NCI-H2107 (cell line): ENCODE data around the gene MGMT.

ENCODE experiments used
- DNase-seq: peaks from one replicate; lab custom pipeline; 2025; lab: John Stamatoyannopoulos, UW

Gene MGMT

GRCh38 chr10:129455625-129456024, 11.4 kb upstream of the MGMT start:
- DNase-seq: no peak

DNA sequence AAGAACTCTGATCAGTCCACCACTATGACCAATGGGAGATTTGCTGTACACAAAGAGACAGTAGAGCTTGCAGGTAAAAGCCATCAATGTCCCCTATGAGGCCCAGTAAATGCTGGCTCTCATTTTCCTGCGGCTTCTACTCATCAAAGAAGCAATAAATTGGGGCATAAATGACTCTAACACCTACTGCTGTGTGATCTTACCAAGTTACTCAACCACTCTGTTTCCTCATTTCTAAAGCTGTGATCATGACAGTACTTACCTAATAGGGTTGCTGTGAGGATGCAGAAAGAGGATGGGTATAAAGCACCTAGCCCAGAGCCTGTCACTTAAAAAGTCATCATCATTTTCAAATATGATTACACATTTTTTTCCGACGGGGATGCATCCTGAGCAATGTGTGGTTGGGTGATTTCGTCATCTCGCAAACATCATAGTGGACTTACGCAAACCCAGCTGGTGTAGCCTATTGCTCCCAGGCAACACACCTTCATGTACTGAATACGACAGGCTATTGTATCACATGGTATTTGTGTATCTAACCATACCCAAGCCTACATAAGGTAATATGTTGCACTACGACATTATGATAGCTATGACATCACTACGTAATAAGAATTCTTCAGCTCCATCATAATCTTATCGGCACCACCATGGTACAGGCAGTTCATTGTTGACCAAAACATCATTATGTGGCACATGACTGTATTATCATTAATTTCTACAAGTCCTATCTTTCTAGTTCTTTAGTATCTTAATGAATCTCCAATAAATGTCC, 7.1 kb upstream of the MGMT start:
- no peak for DNase-seq

- DNase-seq: no peak
These were observed 4.7 kb upstream of the MGMT start for GRCh38 chr10:129462257-129462795.

DNA sequence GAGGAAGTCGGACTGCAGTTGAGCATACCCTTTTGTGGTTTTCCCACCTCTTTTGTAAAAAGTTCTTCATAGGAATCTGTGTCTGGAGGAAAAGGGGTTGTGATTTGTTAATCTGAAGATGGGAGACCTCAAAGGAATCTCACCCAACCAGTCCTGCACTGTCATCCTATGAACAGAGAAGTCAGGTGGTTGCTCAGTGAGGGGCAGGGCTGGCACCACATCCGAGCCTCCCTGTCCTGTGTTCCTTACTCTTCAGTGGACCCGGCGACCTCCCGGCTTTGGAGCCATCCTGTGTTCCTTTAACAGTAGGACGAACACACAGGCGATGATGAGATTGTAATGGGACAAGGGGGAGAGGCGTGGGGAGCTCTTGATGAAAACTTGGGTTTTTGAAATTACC, 2.8 kb upstream of the MGMT start:
- no peak for DNase-seq

DNA sequence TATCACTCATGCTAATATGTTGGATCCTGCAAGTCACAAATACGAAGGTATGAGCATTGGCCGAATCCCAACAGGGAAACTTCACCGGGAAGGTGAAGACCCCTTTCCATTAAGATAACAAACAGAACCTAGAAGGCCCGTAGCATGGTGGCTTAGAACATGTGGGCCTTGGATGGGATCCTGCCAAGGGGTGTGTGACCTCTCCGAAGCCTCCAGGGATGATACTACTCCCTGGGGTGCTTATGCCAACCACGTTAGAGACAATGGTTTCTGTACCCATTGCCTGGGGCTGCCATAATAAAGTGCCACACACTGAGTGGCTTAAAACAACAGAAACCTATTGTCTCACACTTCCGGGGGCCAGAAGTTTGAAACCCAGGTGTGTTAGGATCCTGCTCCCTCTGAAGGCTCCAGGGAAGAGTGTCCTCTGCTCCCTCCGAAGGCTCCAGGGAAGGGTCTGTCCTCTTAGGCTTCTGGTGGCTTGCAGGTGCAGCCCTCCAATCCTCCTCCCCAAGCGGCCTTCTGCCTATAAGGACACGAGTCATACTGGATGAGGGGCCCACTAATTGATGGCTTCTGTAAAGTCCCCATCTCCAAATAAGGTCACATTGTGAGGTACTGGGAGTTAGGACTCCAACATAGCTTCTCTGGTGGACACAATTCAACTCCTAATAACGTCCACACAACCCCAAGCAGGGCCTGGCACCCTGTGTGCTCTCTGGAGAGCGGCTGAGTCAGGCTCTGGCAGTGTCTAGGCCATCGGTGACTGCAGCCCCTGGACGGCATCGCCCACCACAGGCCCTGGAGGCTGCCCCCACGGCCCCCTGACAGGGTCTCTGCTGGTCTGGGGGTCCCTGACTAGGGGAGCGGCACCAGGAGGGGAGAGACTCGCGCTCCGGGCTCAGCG, 992 bp upstream of the MGMT start:
- no peak for DNase-seq

- no peak for DNase-seq
These were observed 471 bp downstream of the MGMT start for GRCh38 chr10:129467359-129468064.

DNA sequence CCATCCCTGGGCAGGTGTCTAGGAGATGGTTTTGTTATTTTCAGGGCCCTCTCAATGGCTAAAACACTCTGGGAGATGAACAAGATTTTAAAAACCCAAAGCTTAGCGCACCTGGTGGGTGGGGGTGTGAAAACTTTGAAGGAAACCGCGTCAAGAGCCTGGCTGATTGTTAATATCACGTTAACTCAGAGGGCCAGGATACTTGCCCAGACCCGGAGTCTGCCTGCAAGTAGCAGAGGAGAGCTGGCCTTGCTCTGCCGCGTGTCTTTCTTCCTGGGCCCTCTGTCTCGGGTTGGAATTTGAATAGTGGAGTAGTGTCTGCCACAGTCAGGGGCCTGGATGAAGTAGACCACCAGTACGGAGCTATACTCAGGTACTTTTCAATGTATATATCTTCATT, 1.1 kb downstream of the MGMT start:
- no peak for DNase-seq

- no peak for DNase-seq
These were observed 3.2 kb downstream of the MGMT start for GRCh38 chr10:129470103-129470851.

GRCh38 chr10:129471447-129472175, 4.6 kb downstream of the MGMT start:
- no peak for DNase-seq

DNA sequence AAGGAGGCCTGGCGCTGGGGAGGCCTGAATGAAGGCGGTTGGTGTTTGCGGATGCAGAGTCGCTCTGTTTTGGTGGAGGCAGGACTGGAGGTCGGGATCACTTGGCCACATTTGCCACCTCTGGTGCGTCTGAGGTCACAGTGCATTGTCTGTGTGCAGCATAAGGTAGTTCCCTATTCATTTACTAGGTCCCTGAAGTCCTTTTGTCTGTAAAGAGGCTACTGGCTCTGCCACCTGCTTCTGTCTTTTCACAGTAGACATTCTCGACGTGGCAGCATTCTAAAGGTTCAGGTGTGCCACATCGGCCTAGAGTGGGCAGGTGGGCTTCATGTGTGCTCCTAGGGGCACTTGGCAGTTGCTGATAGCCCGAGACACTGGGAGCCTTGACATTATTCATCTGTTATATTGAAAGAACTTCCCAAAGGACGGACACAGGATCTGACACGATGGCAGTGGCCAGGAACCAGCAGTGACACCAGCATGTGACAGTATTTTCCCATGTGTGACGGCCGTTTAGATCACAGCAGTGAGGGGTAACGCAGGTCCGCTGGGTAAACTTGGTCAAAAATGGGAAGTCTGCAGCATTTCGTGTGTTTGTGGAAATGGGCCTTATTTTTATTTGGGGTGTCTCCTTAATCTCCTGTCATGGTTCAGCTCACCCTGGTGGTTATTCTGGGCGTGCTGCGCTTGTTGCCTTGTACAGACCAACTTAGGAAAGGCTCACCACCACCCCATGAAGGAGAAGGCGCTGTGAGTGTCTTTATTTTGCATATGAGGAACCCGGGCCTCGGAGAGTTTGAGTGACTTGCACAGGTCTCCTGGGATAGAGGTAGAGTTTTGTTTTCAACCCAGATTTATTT, 5.9 kb downstream of the MGMT start:
- no peak for DNase-seq

DNA sequence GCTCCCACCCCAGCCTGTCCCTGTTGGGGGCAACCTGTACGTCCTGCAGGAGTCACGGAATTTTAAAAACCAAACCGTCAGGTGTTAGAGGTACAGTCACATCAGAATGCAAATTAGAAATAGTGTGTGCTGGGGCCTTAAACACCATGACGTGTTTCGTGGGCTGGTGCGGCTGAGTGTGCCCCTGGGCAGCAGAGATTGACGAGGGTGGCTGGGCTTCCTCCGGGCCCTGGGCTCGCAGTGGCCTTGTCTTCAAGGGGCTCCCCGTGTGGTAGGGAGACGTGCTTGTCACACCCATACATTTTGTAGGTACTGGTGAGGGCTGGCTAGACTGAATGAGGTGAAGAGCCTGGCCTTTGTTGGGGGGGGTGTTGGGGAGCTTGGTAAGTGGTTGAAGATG, 7.6 kb downstream of the MGMT start:
- no peak for DNase-seq

DNA sequence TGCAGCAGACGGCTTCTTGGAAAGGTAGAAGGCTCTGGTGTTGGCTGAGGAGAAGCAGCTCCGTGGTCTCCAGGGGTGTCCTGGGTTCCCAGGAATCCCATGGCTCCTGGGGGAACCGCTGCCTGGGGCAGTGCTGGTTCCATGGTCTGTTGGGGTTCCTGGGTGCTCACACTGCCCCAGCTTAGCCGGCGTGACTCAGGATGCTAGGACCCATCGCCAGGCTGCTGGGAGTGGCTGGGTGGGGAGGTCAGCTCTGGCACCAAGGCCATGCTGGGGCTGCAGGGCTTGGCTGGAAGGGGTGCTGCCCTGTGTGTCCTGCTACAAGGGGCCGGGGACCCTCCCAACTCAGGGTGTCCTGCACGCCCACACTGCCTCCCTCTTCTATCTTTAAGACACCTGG, 9.4 kb downstream of the MGMT start:
- DNase-seq: no peak

DNA sequence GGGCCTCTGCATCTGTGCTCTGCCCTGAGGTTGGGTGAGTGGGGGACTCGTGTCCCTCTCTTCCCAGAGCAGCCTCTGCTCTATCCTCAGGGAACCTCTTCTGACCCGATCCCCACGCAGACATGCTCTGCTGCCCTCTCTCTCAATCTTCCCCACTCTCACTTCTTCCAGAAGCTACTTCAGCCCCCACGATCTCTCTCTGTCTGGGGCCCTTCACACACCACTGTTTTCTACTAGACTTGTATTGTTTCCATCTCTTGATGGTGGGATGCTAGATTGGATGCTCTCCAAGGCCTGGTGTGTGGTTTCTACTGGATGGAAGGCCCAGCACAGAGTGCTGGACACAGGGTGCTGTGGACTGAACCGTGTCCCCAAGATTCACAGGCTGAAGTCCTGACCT, 10.0 kb downstream of the MGMT start:
- DNase-seq: no peak

- no peak for DNase-seq
These were observed 14.6 kb downstream of the MGMT start for GRCh38 chr10:129481641-129482040.

DNA sequence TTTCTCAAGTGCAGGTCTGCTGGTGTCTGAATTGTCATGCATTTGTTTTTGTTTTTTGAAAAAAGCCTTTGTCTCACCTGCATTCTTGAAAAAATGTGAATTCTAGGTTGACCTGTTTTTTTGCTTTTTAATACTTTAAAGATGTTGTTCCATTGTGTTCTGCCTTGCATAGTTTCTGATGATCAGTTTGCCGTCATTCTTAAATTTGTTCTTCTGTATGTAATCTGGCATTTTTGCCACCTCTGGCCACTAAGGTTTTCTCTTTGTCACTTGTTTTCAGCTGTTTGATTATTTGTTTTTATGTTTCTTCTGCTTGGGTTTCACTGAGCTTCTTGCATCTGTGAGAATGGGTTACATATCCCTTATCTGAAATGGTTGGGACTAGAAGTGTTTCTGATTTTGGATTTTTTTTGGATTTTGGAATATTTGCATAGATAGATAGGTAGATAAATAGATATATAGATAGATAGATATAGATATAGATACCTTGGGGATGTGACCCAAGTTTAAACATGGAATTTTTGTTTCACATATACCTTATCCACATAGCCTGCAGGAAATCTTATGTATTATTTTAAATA, 16.5 kb downstream of the MGMT start:
- no peak for DNase-seq

DNA sequence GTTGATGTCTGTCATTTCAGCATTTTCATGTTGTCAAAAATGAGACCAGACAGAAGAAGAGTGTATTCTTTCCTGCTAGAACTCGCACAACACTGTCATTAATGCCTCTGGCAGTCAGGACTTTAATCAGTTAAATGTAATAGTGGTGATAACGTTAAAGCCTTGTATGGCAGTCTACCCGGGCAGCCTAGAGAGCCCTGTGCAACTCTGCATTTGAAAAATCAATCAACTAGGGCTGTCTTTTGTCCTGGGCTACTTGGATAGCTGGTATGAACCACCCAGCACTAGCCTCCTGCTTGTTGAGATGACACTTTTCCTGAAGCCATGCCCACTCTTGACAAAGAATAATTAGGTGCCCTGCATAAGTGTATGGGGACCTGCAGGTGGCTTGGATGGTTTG, 19.8 kb downstream of the MGMT start:
- no peak for DNase-seq

DNA sequence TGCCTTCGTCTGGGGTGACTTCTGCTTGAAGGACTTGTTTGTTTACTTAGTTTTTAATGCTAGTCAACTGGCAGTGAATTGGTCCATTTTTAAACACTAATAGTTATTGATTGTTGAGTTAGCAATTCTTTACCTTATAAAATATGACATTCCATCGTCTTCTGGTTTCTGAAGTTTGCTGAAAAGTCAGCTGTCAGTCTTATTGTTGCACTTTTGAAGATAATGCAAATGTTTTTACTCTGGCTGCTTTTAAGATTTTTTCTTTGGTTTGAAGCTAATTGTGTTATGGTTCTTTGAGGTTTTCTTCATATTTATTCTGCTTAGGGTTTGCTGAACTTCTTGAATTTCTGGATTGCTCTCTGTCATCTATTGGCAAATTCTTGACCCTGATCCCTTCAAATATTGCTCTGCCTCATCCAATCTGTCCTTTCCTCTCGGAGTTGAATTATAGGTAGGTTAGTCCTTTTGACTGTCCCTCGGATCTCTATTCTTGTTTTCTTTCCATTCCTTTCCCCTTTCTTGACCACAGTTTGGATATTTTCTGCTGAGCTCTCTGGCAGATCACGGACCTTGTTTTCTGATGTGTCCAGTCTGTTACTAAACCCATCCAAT, 24.2 kb downstream of the MGMT start:
- DNase-seq: no peak

DNA sequence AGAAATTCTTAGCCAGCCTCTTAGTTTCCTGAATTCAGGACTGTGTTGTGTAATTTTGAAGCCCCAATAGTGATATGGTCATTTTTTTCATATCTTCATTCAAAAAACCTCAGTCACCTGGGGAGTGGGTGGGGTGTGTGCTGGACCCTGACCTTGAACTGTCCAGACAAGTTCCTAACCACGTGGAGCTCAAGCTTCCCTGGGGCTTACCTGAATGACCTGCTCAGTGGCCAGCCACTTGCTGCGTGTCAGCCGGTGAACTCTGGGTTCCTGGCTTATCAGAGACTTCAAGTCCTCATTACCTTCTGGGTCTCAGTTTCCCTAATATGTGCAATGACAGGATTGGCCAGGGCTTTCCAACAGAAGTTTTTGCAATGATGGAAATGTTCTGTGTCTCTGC, 27.1 kb downstream of the MGMT start:
- DNase-seq: no peak

DNA sequence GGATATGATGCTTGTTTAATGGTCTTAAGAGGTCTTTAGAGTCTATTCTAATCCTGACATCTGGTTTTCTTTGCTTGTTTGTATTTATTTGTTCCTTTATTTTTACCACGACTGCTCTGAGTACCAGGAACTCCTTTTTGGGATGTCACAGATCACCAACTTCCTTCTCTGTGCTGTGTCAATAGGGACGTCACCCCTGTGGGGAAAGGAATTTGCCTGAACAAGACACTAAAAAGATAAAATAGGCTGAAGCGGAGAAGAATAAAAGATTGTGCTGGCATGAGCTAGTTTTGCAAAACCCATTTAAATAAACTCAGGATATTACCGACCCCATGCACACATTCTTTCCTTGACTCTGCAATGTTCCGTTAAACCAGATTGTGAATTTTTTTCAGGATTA, 27.7 kb downstream of the MGMT start:
- no peak for DNase-seq
